Stimulated activated naive CD4-positive, alpha-beta T cell (primary cell): ENCODE data around the gene ZNF322.

Source experiments
- DNase-seq, 6 experiments: peaks; one replicate each; lab custom pipeline; 2025; lab: John Stamatoyannopoulos, UW

The ZNF322 gene

GRCh38 chr6:26588965-26589364 lies 70.6 kb downstream of the ZNF322 start:
- no peak for DNase-seq
